ENCODE results near the gene RASAL2.

GRCh38 chr1:178275553-178275952 is 181.6 kb downstream of the RASAL2 start:
- TF ChIP-seq CTCF (IDR thresholded peaks at IDR 0.05) (no peak), POLR2A (IDR thresholded peaks at IDR 0.05) (no peak)
